Right lobe of liver (tissue), 6 donors: ENCODE data around the gene PTPRU. TPM values are rescaled to one million over a fixed set of nuclear protein-coding genes. Genes with fewer than 3 reads are reported as not detected.

Experiments
- ATAC-seq, 4 donors: fragments of 200-7000 bp; cut with Tn5 transposase; one replicate each; pipeline ENCODE4 v1.9.1; 2020; ENCODE audit warnings: mild to moderate bottlenecking in 4 of 4, moderate library complexity in 4 of 4
- DNase-seq, 3 donors: peaks; one replicate each; pipeline ENCODE4 v3.0.0-alpha.2; 2020
- H3K27ac ChIP-seq, 3 donors: fragments of 200-600 bp; one replicate each; pipeline ENCODE4 v1.8.0; 2022
- H3K27me3 ChIP-seq, 2 donors: fragments of 200-600 bp; one replicate each; pipeline ENCODE4 v1.8.0; 2022
- H3K36me3 ChIP-seq, 4 donors: fragments of 200-600 bp; sonication (generic) in 1 of 4; one replicate each; pipeline versions ENCODE4 v1.5.1 to v1.8.0; 2017 to 2022; ENCODE audit warnings: control low read depth in 1 of 4
- H3K4me1 ChIP-seq, 4 donors: fragments of 200-600 bp; sonication (generic) in 1 of 4; one replicate each; pipeline versions ENCODE4 v1.5.1 to v1.8.0; 2017 to 2022; ENCODE audit warnings: control low read depth in 1 of 4
- H3K4me3 ChIP-seq, 3 donors: fragments of 200-600 bp; one replicate each; pipeline ENCODE4 v1.8.0; 2022
- H3K9me3 ChIP-seq, 4 donors: fragments of 200-600 bp; sonication (generic) in 1 of 4; one replicate each; pipeline versions ENCODE4 v1.5.1 to v1.8.0; 2017 to 2022; ENCODE audit warnings: control low read depth in 1 of 4
- CTCF ChIP-seq, 4 donors: fragments of 200-600 bp in 3 of 4; fragments of 450-650 bp in 1 of 4; IDR thresholded peaks; one replicate each; pipeline versions ENCODE4 v1.5.1 to v1.8.0; 2016 to 2022; ENCODE audit warnings: antibody characterized with exemption in 4 of 4, mild to moderate bottlenecking in 2 of 4
- POLR2A ChIP-seq: fragments of 450-650 bp; IDR thresholded peaks from one replicate; pipeline ENCODE4 v1.6.1; 2017; ENCODE audit warnings: antibody characterized with exemption, mild to moderate bottlenecking
- WGBS: methylation state at CpG from one replicate; pipeline ENCODE4 v1.1.6; 2018; ENCODE audit warnings: low coverage, low lambda C conversion rate; ENCODE audit not compliant: insufficient coverage; ENCODE audit errors: missing lambda C conversion rate; 5-methylcytosine and 5-hydroxymethylcytosine counted together
- intact Hi-C, 2 donors: fragments of 100-400 bp; cut with DNase I; formaldehyde crosslinking; loops; one replicate each; pipeline versions ENCODE4 v1.11.2 to v1.14.1; 2022
- total RNA-seq, 6 experiments: library from RNA; depleted of rRNA in 2 of 6; stranded (reverse); fragments of >200 nt in 2 of 6; fragmentation: NEBNext Ultra II Directional in 3 of 6; extraction: Animal tissue kit (Norgen Biotek cat#: 25700) in 3 of 6; gene quantifications; one replicate each; pipeline versions ENCODE4 v1.1.0 to v1.2.4, GENCODE V29; 2016 to 2023
- donor health status: DM: no; HTN: yes; CAD: no.
- donor health status: DM: no; HTN: no; CAD: no.
- donor health status: DM: no; HTN: no; CAD: no.
- donor health status: DM: no; HTN: yes; CAD: no.
- donor health status: DM: no; HTN: yes; CAD: no.

The PTPRU gene
- total RNA-seq, 6 experiments from 2014 or later, result 4.8 to 22.3 (median 14.5) TPM

- intact Hi-C loops, result loop anchor here (5.0 to 10.0 kb wide), 2 partner anchors 316 to 319 kb away; no protein-coding TSS in a partner anchor
- no peaks in the 10 kb centered on the region for H3K9me3 ChIP-seq
- H3K36me3 ChIP-seq, result peaks cover 0 to 18% (median 2%) of the 10 kb centered on the region in 4 donors
- no peak overlapping the region for H3K27ac ChIP-seq
- DNase-seq, result no peak
- ATAC-seq, result no peak
- no peaks in the 10 kb centered on the region for H3K27me3 ChIP-seq
- 92% methylated on average over 4 of the region's 5 CpGs for WGBS
- no peak for TF ChIP-seq CTCF (IDR thresholded peaks at IDR 0.05)
- no peak for TF ChIP-seq POLR2A
- H3K4me3 ChIP-seq, result no peak overlapping the region
- peaks cover 0 to 12% (median 5%) of the 10 kb centered on the region in 4 donors for H3K4me1 ChIP-seq
These were observed 35.3 kb upstream of the PTPRU start for GRCh38 chr1:29200906-29201594.

GRCh38 chr1:29201595-29202051 is 34.7 kb upstream of the PTPRU start:
- intact Hi-C loops, result loop anchor here (5.0 to 10.0 kb wide), 2 partner anchors 317 to 319 kb away; no protein-coding TSS in a partner anchor
- DNase-seq (no peak), ATAC-seq (no peak)
- H3K36me3 ChIP-seq, result peaks cover 0 to 21% (median 2%) of the 10 kb centered on the region in 4 donors
- H3K4me1 ChIP-seq, result peaks cover 0 to 7% (median 3%) of the 10 kb centered on the region in 4 donors
- H3K4me3 ChIP-seq, result no peak overlapping the region
- H3K9me3 ChIP-seq, result no peaks in the 10 kb centered on the region
- 86% methylated on average over 6 of the region's 6 CpGs for WGBS
- TF ChIP-seq POLR2A (no peak), CTCF (IDR thresholded peaks at IDR 0.05) (no peak)
- no peaks in the 10 kb centered on the region for H3K27me3 ChIP-seq
- H3K27ac ChIP-seq, result no peak overlapping the region

- intact Hi-C loops, result loop anchor here (5.0 to 10.0 kb wide), 2 partner anchors 317 to 320 kb away; no protein-coding TSS in a partner anchor
- Histone ChIP-seq H3K4me1 (peaks cover 0 to 6% (median 3%) of the 10 kb centered on the region in 4 donors), H3K4me3 (no peak overlapping the region), H3K36me3 (peaks cover 0 to 21% (median 2%) of the 10 kb centered on the region in 4 donors), H3K27me3 (no peaks in the 10 kb centered on the region), H3K27ac (peak overlapping the region in 1 of 3 donors; percentile 29), H3K9me3 (no peaks in the 10 kb centered on the region)
- DNase-seq (no peak), ATAC-seq (peak in 1 of 4 donors; percentile 16)
- TF ChIP-seq POLR2A, result no peak
- TF ChIP-seq CTCF (IDR thresholded peaks at IDR 0.05), result no peak
- no CpG with 5 or more reads among the region's 1 CpG for WGBS
These were observed 34.3 kb upstream of the PTPRU start for GRCh38 chr1:29202053-29202452.

GRCh38 chr1:29202584-29203340 is 33.6 kb upstream of the PTPRU start:
- DNase-seq, result peak; percentile 91 to 93 (median 93)
- no peaks in the 10 kb centered on the region for H3K27me3 ChIP-seq
- WGBS, result 26% methylated on average over 8 of the region's 14 CpGs
- H3K4me3 ChIP-seq, result no peak overlapping the region
- peak; percentile 96 to 99 (median 96) for TF ChIP-seq CTCF (IDR thresholded peaks at IDR 0.05)
- TF ChIP-seq POLR2A, result no peak
- peak overlapping the region in 1 of 3 donors; percentile 29 for H3K27ac ChIP-seq
- ATAC-seq, result peak; percentile 95 to 99 (median 96)
- no peaks in the 10 kb centered on the region for H3K9me3 ChIP-seq
- peaks cover 0 to 6% (median 3%) of the 10 kb centered on the region in 4 donors for H3K4me1 ChIP-seq
- H3K36me3 ChIP-seq, result peaks cover 0 to 21% (median 2%) of the 10 kb centered on the region in 4 donors
- intact Hi-C loops, result loop anchor here (5.0 to 10.0 kb wide), 2 partner anchors 318 to 320 kb away; no protein-coding TSS in a partner anchor
